ENCODE results near the gene PRKD1.
"Not testable (repeated sequence)": the region's sequence is repeated elsewhere in the genome, so short reads cannot be mapped to it uniquely, and the experiment has no call there.

PRKD1 gene

GRCh38 chr14:29798108-29798663 is 129.5 kb downstream of the PRKD1 start:
- no peak for DNase-seq

DNA sequence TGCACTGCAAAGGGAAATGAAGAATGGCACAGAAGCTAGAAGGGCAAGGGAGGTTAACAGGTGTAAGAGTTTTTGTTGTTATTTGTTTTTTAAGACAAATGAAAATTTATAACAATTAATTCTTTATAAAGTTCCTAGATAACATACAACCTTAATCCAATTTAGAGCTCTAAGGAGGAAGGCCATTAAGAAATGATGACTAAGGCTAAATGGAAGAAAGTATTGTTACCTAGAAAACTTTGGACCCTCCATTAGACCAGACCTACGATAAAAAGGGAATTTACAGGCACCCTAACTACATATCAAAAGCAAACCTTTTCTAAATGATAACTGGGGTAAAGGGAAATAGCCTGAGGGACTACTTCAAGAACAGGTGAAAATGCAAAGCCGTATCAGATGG is 130.8 kb downstream of the PRKD1 start:
- DNase-seq = no peak

DNA sequence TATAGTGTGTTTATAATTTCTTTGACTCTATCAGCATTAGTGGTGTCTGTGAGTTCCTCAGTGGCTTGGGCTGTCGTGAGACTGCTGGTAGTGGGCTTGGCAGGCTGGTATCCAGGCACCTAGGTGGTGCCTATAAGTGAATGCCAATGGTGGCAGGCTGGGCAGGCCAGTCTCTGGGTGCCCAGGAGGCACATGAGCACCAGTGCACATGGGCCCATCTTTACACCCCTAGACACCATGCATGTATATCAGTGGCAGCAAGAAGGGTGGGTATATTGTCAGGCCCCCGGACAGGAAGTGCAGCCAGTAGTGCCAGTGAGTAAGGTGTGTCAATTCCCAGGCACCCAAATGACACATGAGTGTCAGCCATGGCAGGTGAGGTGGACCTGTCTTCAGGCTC is 138.2 kb downstream of the PRKD1 start:
- DNase-seq = no peak

- no peak for DNase-seq
Measured at GRCh38 chr14:29788093-29788492, 139.6 kb downstream of the PRKD1 start.

- DNase-seq = no peak
Measured at GRCh38 chr14:29783556-29783955, 144.1 kb downstream of the PRKD1 start.

- DNase-seq = no peak
Measured at GRCh38 chr14:29782041-29782440, 145.6 kb downstream of the PRKD1 start.

GRCh38 chr14:29777142-29777541 is 150.5 kb downstream of the PRKD1 start:
- DNase-seq = not testable (repeated sequence)

GRCh38 chr14:29773990-29774389 is 153.7 kb downstream of the PRKD1 start:
- DNase-seq = peak; percentile 42

DNA sequence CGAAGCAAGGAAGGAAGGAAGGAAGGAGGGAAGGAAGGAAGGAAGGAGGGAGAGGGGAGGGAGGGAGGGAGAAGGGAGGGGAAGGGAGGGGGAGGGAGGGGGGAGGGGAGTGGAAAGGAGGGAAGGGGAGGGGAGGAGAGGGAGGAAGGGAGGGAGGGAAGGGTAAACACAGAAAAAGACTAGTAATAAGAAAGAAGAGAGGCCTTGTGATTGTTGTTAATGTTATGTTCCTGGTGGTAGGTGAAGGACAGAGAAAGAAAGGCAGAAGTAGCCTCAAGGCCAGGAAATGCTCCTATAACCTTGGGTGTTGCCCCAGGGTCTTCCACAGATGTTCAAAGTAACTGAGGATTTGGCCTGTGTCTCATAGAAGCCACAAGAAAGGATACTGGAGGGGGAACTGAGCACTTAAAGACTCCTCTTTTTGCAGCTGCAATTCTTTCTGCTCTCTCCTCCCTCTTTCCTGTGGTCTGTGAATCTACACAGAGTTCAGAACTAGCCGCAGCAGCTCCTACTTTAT is 164.2 kb downstream of the PRKD1 start:
- no peak for DNase-seq

DNA sequence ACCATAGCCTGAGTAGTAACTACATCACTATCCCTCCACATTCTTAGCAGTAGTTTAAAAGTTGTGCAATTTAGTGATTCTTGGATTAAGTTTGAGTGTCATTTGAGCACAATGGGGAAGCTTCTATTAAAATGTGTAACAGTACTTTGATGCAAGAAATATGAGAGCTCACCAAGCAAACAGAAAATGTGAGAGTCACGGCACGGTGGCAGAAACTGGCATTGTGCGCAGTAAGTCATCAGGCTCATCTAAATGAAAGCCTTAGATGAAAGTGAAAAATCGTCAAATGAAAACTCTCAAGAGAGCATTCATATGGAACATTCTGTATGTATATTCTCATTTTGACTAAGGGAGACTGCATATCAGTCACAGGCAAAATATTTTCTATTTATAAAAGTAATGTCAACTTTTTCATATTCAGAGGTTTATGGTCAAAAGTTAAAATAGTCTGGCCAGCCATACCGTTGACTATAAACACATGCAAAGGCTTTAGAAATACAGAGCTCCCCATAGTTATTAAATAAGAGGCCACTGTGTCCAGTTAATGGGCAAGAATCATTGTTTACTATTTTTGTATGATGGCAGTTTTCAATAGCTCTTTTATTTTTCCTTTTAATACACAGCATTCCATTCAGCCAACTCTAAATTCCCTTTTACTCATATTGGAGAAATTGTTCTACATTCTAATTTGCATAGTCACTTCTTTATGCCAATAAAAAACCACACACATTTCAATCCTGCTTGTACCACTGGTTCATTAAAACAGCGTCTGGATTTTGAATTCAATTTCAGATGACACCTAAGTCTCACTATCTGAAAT is 167.9 kb downstream of the PRKD1 start:
- DNase-seq = no peak

- DNase-seq = no peak
Measured at GRCh38 chr14:29757711-29758233, 169.9 kb downstream of the PRKD1 start.

DNA sequence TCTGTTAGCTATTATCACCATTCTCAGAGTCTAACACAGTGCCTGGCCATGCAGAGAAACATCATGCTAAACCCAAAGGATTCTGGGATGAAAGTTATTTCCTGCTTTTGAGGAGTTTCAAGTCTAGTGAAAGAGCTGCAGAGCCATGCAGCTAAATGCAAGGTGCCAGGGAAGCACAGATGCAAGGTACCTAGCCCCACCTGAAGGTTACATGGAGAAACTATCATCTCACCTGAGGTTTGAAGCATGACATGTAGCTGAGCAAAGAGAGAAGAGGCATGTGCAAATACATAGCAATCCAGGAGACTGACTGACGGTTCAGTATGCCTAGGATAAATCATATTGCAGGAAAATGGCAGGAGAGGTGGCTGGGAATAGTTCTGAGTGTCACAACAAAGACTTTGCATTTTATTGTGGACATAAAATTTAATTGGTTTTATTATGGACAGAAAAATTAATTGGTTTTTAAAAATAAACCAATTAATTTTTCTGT is 170.4 kb downstream of the PRKD1 start:
- DNase-seq = no peak

- DNase-seq = no peak
Measured at GRCh38 chr14:29756019-29756385, 171.6 kb downstream of the PRKD1 start.

GRCh38 chr14:29755311-29756018 is 172.2 kb downstream of the PRKD1 start:
- no peak for DNase-seq

DNA sequence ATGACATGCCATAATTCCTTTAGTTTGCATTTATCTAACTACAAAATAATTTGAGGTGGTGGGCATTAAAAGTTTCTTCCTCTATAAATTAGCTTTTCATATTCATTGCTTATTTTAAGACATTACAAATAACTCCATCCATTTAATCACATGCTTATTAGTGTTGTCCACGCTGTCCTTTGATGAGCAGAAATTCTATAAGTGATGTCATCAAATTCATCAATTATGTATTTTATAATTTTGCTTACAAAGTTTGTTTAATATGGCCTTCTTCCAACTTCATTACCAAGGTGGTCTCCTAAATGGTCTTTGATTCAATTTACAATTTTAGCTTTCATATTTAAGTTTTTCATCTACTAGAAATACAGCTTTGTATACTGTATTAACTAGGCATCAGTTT is 173.5 kb downstream of the PRKD1 start:
- DNase-seq = no peak

DNA sequence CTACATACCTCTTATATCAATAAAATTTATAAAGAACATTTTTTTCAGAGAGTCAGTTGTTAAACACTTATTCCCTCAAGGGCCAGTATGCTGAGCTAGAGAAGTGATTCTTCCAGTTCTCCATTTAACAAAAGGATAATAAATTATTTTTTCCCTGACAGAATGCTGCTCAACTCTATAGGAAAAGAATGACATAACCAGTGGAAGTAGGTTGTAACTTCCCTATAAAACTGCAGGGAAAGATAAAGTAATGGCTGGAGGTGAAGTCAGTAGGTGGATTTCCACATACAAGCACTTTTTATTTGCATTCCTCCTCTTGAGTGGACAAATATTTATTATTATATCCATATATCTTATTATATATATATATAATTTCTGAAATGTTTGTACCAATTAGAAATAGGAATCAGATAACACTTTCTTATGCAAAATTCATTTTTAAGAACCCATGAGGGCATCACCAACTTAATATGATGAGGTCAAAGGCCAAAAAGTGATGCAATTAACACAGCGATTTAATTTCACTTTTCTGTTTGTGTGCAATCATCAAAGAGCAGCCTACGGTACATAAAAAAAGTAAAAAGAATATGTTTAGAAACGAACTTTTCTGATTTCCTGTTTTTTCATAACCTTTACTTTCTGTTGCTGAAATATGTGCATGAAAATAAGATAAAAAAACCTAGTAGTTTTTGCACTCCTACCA is 175.3 kb downstream of the PRKD1 start:
- DNase-seq = no peak

DNA sequence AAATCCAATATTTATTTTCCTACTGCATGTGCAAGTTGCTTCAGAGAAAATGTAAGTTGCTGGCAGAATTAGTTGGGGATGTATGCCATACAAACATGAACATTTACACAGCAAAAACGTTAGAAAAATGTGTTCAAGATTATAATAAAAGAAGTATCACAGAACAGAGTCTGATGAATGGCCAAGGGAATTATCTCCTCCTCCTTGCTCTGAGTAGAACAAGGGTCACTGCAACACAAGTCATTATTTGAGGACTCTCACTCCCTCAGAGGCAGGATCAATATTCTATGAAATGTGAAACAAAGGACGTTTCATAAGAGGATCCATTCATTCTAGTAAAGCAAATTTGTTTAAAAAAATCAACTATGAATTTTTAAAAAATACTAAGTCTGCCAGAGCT is 177.8 kb downstream of the PRKD1 start:
- no peak for DNase-seq

DNA sequence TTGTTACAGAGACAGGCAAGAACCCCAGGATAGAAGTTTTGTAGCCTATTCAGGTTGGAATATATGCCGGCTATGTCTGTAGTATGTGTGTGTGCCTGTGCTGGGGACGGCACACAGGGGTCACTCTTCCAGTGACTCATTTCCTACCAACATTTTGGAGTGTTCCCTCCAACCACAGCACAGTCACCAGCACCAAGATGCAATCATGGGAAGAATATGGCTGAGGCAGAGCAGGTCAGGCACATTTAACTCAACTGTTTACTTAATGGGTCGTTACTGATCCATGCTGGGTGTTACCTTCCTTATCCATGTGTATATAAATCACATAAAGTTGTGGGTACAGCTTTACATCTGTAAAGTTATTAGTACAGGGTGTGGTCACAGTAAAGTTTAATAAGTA is 178.3 kb downstream of the PRKD1 start:
- DNase-seq = no peak

GRCh38 chr14:29745863-29746262 is 181.8 kb downstream of the PRKD1 start:
- DNase-seq = no peak

- DNase-seq = no peak
Measured at GRCh38 chr14:29743531-29743930, 184.1 kb downstream of the PRKD1 start.

- peak; percentile 80 for DNase-seq
Measured at GRCh38 chr14:29741909-29742401, 185.7 kb downstream of the PRKD1 start.

- no peak for DNase-seq
Measured at GRCh38 chr14:29740491-29740890, 187.2 kb downstream of the PRKD1 start.

DNA sequence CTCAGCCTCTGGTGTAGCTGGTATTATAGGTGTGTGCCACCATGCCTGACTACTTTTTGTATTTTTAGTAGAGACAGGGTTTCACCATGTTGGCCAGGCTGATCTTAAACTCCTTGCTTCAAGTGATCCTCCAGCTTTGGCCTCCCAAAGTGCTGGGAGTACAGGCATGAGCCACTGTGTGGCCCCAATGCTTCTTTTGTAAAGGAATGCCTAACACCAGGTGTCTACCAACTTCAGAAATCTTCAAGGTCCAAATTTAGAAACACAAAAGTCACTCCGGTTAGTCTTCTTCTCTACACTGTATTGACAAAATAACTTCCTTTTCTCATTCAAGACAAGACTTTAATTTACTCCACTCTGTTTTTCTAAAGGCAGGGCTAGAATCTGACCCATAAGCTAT is 188.7 kb downstream of the PRKD1 start:
- DNase-seq = no peak
